Fibroblast of lung (primary cell): ENCODE results near the gene OR4P4.

ENCODE experiments used
- EZH2 ChIP-seq: IDR thresholded peaks from 2 replicates; pipeline ENCODE4 v1.5.1; 2012; ENCODE audit warnings: low read length, control low read depth, mild to moderate bottlenecking; ENCODE audit errors: missing control alignments
- TF ChIP-seq, protein P1 (sequence below), 2 donors: IDR thresholded peaks in 1 of 2; conservative IDR thresholded peaks in 1 of 2; 1 replicate in 1 of 2; 2 replicates in 1 of 2; pipeline ENCODE4 v1.5.1; 2011 to 2012; ENCODE audit warnings: low read length in 2 of 2, control low read depth in 1 of 2, inconsistent platforms in 1 of 2, low read depth in 1 of 2, mild to moderate bottlenecking in 1 of 2

GRCh38 chr11:55658608-55659007 is 23.7 kb downstream of the OR4P4 start:
- TF ChIP-seq, protein P1, sequence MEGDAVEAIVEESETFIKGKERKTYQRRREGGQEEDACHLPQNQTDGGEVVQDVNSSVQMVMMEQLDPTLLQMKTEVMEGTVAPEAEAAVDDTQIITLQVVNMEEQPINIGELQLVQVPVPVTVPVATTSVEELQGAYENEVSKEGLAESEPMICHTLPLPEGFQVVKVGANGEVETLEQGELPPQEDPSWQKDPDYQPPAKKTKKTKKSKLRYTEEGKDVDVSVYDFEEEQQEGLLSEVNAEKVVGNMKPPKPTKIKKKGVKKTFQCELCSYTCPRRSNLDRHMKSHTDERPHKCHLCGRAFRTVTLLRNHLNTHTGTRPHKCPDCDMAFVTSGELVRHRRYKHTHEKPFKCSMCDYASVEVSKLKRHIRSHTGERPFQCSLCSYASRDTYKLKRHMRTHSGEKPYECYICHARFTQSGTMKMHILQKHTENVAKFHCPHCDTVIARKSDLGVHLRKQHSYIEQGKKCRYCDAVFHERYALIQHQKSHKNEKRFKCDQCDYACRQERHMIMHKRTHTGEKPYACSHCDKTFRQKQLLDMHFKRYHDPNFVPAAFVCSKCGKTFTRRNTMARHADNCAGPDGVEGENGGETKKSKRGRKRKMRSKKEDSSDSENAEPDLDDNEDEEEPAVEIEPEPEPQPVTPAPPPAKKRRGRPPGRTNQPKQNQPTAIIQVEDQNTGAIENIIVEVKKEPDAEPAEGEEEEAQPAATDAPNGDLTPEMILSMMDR (conservative IDR thresholded peaks at IDR 0.05 in 1 of 2, IDR thresholded peaks at IDR 0.05 in 1 of 2; ENCODE audit: low read depth in 1 of 2, low read length in 2 of 2), result no peak
- TF ChIP-seq EZH2, result no peak
